Measurements from ENCODE around the gene TDRD7. TPM values are rescaled to one million over a fixed set of nuclear protein-coding genes. Genes with fewer than 3 reads are reported as not detected.

The TDRD7 gene
- polyA plus RNA-seq, 1 experiment = 8.2 TPM

GRCh38 chr9:97427885-97428284 is 16.0 kb downstream of the TDRD7 start:
- ChIA-PET CTCF (interaction anchor here (0.6 to 1.4 kb wide), 2 partner anchors 9 to 17 kb away, joined by 3 read pairs; no protein-coding TSS in a partner anchor), POLR2A (no interaction called here)
- no peak for DNase-seq (ENCODE audit: low read depth, low spot score)
- Histone ChIP-seq H3K9me3 (ENCODE audit: control insufficient read depth, insufficient read depth, low read length) (no peaks in the 10 kb centered on the region), H3K4me3 (ENCODE audit: low read depth, low read length) (no peak overlapping the region), H3K27me3 (ENCODE audit: control insufficient read depth, insufficient read depth, low read length) (no peaks in the 10 kb centered on the region), H3K27ac (ENCODE audit: low read depth, low read length) (no peak overlapping the region)
- TF ChIP-seq CTCF (IDR thresholded peaks at IDR 0.05; ENCODE audit: low read depth, low read length) = no peak

GRCh38 chr9:97430316-97431043 is 18.6 kb downstream of the TDRD7 start:
- ChIA-PET CTCF (interaction anchor here (0.7 to 0.9 kb wide), 3 partner anchors 18 to 168 kb away, joined by 3 to 4 read pairs (median 3); partner anchors contain the start of gene TDRD7), POLR2A (no interaction called here)
- Histone ChIP-seq H3K4me3 (ENCODE audit: low read depth, low read length) (no peak overlapping the region), H3K9me3 (ENCODE audit: control insufficient read depth, insufficient read depth, low read length) (no peaks in the 10 kb centered on the region), H3K27me3 (ENCODE audit: control insufficient read depth, insufficient read depth, low read length) (no peaks in the 10 kb centered on the region), H3K27ac (ENCODE audit: low read depth, low read length) (no peak overlapping the region)
- no peak for DNase-seq (ENCODE audit: low read depth, low spot score)
- TF ChIP-seq CTCF (IDR thresholded peaks at IDR 0.05; ENCODE audit: low read depth, low read length) = no peak

- no peak overlapping the region for H3K4me3 ChIP-seq (ENCODE audit: low read depth, low read length)
- H3K27ac ChIP-seq (ENCODE audit: low read depth, low read length) = no peak overlapping the region
- H3K9me3 ChIP-seq (ENCODE audit: control insufficient read depth, insufficient read depth, low read length) = no peaks in the 10 kb centered on the region
- ChIA-PET POLR2A (no interaction called here), CTCF (interaction anchor here (0.7 to 0.9 kb wide), 3 partner anchors 19 to 168 kb away, joined by 3 to 4 read pairs (median 3); partner anchors contain the start of gene TDRD7)
- H3K27me3 ChIP-seq (ENCODE audit: control insufficient read depth, insufficient read depth, low read length) = no peaks in the 10 kb centered on the region
- DNase-seq (ENCODE audit: low read depth, low spot score) = no peak
- no peak for TF ChIP-seq CTCF (IDR thresholded peaks at IDR 0.05; ENCODE audit: low read depth, low read length)
These were observed 19.1 kb downstream of the TDRD7 start for GRCh38 chr9:97431044-97431441.

GRCh38 chr9:97431549-97432143 is 19.8 kb downstream of the TDRD7 start:
- H3K4me3 ChIP-seq (ENCODE audit: low read depth, low read length) = no peak overlapping the region
- H3K27me3 ChIP-seq (ENCODE audit: control insufficient read depth, insufficient read depth, low read length) = no peaks in the 10 kb centered on the region
- H3K9me3 ChIP-seq (ENCODE audit: control insufficient read depth, insufficient read depth, low read length) = no peaks in the 10 kb centered on the region
- ChIA-PET CTCF (interaction anchor here (0.7 to 0.9 kb wide), 2 partner anchors 20 to 38 kb away, joined by 3 to 4 read pairs; partner anchors contain the start of gene TDRD7), POLR2A (interaction anchor here (0.5 kb wide), 1 partner anchor 809 kb away, joined by 7 read pairs; no protein-coding TSS in a partner anchor)
- no peak for DNase-seq (ENCODE audit: low read depth, low spot score)
- TF ChIP-seq CTCF (IDR thresholded peaks at IDR 0.05; ENCODE audit: low read depth, low read length) = no peak
- no peak overlapping the region for H3K27ac ChIP-seq (ENCODE audit: low read depth, low read length)
